G401.6 (cell line): Measurements from ENCODE around the gene SH2D4B.

Source experiments
- FAIRE-seq: peaks from 2 replicates; lab custom pipeline; 2012; peaks lifted over from hg19 to GRCh38; lab: Jason Lieb, UNC

Gene SH2D4B

DNA sequence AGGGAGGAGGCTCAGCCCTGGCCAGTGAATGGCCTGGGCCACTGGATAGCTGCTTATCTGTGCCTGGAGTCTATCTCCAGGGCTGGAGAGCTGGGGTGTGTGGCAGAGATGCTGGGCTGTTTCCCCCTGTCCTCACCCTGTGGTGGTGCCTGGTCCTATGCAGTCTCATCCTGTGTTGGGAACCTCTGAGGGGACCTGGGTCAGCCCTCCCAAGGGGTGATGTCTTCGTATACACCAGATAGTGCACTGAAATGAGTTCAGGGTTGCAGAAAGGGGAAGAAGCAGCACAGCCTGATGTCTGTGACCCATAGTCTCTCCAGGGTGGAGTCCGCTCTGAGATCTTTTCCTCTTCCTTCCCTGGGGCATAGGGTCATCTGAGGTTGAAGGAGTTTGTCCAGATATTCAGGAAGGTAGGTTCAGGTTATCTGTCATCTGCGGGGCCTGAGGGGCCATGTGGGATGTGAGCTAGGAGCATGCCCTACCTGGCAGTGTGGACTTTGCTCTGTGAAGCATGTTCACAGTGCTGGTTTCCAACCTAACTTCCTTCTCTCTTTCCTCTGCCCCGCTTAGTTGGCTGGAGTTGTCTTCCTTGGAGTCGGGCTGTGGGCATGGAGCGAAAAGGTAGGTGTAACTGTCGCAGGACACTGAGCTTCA lies 33.4 kb upstream of the SH2D4B start:
- FAIRE-seq: no peak

DNA sequence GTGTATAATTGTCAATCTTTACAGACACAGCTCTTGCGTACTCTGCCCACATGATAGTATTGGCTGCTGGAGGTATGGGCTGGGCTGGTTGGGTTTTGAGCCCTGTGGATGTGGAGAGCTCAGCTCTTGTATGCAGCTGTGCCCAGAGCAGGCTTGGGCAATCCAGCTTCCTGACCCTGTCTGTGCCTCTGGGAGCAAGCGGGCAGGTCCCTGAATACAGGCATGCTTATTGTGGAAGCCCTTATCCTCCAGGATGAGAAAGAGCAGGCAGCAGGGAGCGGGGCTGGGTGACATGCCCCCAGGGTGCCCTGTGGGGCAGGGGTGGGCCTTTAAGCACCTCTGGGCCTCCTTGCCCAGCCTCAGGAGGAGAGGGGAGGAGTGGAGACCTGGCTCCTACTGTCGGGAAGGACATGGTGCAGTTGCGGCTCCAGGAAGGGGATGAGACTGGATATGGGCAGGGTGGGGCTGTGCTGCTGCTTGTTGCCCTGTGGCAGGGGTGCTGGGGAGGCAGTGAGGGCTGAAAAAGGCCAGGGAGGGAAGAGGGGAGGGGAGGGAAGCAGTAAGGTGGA lies 32.7 kb upstream of the SH2D4B start:
- FAIRE-seq: no peak

DNA sequence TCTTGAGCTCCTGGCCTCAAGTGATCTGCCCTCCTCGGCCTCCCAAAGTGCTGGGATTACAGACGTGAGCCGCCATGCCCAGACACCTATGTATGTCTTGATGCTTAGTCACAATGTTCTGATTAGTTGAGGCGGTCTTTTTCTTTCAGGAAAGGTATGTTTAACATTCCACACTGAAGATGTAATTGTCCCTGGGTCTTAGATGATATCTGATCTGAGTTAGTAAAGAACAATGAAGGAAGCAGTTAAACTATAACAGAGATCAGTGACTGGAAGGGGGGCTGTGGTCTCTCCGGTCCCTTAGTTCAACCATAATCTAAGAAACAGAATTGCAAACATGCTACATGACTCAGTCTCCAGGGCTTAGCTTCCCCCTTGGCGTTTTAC lies 31.5 kb upstream of the SH2D4B start:
- FAIRE-seq: no peak

DNA sequence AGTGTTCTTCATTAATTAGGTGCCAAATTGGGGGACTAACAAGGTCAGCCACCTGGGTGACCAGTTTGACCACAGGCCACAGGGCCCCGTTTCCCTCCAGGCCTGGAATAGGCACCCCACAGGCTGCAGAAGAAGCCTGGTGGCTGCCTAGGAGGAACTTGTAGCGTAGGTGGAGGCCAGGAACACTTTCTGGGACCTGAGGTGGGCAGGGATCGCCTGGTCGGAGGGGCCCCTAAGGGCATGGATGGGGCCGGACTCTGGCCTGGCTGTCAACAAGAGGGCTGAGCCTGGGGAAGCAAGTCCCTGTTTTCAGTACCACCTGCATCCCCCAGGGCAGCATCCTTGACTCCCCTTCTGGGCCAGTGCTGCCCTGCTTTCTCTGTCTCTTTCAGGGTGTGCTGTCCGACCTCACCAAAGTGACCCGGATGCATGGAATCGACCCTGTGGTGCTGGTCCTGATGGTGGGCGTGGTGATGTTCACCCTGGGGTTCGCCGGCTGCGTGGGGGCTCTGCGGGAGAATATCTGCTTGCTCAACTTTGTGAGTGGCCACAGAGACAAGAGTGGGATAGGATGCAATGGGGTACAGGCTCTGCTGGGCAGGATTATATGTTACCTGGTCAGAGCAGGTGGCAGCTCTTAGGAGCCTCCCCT lies 30.7 kb upstream of the SH2D4B start:
- FAIRE-seq: no peak

DNA sequence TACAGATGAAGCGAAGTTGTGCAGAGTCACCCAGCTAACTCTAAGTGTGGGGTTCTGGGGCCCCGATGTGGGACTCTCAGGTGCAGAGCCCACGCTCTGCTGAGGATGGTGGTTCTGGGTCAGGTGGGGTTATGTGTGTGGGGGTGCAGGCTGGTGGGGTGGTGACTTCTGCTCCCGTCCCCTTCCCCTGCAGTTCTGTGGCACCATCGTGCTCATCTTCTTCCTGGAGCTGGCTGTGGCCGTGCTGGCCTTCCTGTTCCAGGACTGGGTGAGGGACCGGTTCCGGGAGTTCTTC lies 28.6 kb upstream of the SH2D4B start:
- no peak for FAIRE-seq

GRCh38 chr10:80509403-80510161 lies 28.1 kb upstream of the SH2D4B start:
- no peak for FAIRE-seq

GRCh38 chr10:80512031-80512526 lies 25.6 kb upstream of the SH2D4B start:
- FAIRE-seq: no peak

DNA sequence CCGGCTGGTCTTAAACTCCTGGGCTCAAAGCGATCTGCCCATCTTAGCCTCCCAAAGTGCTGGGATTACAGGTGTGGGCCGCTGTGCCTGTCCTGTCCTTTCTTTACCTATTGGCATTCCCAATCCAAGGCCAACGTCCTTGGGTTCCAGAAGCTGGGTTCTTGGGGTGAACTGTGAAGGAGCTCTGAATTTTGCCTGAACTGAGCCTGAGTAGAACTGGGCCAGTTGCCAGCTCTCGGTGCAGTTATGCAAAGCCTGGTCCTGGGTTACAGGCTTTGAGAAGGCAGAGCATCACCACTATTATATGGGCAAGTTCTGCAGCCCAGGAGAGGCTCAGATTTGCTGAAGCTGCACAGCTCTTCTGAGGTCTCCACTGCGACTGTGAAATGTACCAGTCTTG lies 24.6 kb upstream of the SH2D4B start:
- no peak for FAIRE-seq

GRCh38 chr10:80515511-80515910 lies 22.2 kb upstream of the SH2D4B start:
- FAIRE-seq: no peak

GRCh38 chr10:80515941-80516340 lies 21.8 kb upstream of the SH2D4B start:
- FAIRE-seq: no peak

DNA sequence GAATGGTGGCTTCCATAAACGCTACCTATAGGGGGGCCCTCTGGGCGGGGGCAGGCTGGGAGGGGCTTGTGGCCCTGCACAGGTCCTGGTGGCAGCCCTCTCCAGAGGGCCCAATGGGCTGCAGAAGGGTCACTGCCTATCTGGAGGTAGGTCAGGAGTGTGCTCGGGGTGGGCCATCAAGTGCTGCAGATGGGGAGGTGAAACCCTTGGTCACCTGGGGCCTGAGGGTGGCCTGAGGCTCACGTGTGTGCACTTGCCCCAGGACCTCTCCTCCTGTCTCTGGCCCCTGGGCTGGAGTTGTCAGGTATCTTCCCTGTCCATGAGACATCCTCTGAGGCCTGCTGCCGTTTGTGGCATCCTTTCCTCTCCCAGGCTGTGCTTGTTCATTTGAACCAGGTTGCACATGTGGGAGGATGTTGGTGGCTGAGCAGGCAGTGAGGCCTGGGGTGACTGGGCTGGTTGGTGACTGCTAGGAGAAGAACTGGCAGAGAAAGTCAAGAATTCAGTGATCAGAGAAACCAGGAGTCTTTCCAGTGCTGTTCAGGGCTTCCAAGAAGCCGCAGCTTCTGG lies 21.1 kb upstream of the SH2D4B start:
- FAIRE-seq: no peak

DNA sequence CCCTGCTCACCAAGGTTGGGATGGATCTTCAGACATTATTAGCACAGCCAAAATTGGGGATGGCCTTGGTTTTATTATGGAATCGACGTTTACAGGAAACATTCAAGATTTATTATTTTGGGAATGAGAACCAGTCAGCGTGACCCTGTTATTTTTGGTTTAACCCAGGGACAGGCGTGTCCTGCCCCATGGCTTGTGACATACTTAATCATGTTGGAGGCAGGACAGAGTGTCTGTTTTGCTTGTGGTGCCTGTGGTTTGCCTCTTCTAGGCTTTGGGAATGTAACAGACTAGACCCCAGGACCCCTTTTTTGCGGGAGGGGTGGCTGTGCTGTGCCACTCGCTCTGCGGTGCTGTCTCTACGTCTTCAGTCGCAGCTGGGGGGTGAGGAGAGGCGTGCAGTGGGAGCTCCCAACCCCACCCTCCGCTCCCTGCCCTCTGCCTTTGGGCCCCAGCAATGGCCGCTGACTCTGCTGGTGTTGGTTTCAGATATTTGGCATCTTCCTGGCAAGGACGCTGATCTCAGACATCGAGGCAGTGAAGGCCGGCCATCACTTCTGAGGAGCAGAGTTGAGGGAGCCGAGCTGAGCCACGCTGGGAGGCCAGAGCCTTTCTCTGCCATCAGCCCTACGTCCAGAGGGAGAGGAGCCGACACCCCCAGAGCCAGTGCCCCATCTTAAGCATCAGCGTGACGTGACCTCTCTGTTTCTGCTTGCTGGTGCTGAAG lies 20.1 kb upstream of the SH2D4B start:
- no peak for FAIRE-seq

DNA sequence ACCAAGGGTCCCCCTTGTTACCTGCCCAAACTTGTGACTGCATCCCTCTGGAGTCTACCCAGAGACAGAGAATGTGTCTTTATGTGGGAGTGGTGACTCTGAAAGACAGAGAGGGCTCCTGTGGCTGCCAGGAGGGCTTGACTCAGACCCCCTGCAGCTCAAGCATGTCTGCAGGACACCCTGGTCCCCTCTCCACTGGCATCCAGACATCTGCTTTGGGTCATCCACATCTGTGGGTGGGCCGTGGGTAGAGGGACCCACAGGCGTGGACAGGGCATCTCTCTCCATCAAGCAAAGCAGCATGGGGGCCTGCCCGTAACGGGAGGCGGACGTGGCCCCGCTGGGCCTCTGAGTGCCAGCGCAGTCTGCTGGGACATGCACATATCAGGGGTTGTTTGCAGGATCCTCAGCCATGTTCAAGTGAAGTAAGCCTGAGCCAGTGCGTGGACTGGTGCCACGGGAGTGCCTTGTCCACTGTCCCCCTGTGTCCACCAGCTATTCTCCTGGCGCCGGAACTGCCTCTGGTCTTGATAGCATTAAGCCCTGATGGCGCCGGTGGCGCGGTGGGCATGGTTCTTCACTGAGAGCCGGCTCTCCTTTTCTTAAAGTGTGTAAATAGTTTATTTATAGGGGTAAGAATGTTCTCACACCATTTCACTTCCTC lies 19.4 kb upstream of the SH2D4B start:
- no peak for FAIRE-seq

GRCh38 chr10:80518807-80519360 lies 18.8 kb upstream of the SH2D4B start:
- no peak for FAIRE-seq

DNA sequence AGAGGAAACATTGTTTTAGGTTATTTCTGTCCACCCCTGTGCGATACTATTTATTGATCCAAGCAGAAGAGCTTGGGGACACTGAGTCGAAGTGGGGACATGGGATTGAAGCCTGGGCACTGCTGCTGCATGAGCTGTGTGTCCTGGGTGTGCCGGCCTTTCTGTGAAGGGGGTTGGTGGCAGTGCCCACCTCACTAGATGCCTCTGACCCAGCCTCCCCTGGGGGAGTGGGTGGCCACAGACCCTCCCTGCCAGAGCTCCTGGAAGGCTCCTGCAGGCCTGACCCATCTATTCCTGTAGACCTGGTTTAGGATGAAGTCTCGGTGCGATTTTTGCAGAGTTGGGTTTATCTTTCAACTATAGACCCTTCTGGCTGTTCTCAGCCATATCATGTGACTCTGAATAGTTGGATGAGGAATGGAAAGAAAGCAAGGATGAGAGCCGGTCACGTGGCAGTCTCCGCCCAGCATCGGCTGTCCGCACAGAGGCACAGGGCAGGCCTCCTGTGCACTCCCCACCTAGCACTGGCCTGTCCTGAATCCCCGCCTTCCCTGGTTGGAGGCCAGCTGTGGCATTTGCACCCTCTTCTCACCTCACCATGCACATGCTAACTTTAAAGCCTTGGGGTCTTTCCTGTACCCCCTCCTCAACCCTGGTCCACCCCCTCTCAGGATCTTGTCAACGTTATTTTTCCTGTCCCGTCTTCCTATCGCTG lies 17.6 kb upstream of the SH2D4B start:
- FAIRE-seq: no peak

GRCh38 chr10:80520661-80521470 lies 16.8 kb upstream of the SH2D4B start:
- FAIRE-seq: no peak

GRCh38 chr10:80522756-80523363 lies 14.8 kb upstream of the SH2D4B start:
- FAIRE-seq: no peak

DNA sequence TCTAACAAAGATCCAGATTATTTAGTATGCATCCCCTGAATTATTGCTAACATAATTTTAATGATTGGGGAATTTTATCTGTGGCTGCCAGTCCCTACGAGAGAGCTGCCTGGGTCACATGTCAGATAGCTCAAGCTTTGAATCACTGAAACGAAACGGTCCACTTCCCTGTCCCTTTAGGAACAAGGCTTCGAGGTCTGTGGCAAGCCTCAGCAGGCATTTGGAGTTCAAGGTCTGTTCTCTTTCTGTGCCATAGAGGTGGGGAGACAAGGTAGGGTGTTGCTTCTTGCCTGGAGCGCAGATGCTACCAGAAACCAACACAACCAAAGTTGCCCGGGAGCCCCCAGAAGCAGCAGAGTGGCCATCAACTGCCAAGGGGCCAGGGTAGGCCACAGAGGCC lies 13.9 kb upstream of the SH2D4B start:
- no peak for FAIRE-seq

GRCh38 chr10:80524190-80524909 lies 13.4 kb upstream of the SH2D4B start:
- no peak for FAIRE-seq
